GM12878 (cell line): ENCODE results near the gene ZNF532. TPM values are rescaled to one million over a fixed set of nuclear protein-coding genes. Genes with fewer than 3 reads are reported as not detected.

ENCODE experiments used
- ATF7 ChIP-seq: fragments of 450-650 bp; IDR thresholded peaks from 2 replicates; pipeline ENCODE4 v1.6.1; 2016; ENCODE audit warnings: low read depth, mild to moderate bottlenecking
- CHD2 ChIP-seq: IDR thresholded peaks from 2 replicates; pipeline ENCODE4 v1.6.1; 2011; ENCODE audit warnings: low read depth, low read length, improper control_type of control experiment, borderline replicate concordance
- CTCF ChIP-seq, 3 experiments: IDR thresholded peaks in 2 of 3; conservative IDR thresholded peaks in 1 of 3; 2 replicates each; pipeline ENCODE4 v1.5.1; 2011; ENCODE audit warnings: low read depth in 3 of 3, low read length in 3 of 3, mild to moderate bottlenecking in 3 of 3, control low read depth in 2 of 3, moderate library complexity in 2 of 3, inconsistent platforms in 1 of 3, mixed read lengths in 1 of 3; ENCODE audit not compliant: control insufficient read depth in 2 of 3, insufficient read depth in 1 of 3; ENCODE audit errors: extremely low read depth in 1 of 3
- EED ChIP-seq: sonication (generic); IDR thresholded peaks from 2 replicates; pipeline ENCODE4 v1.6.1; 2016; ENCODE audit warnings: antibody characterized with exemption, low read depth
- EGR1 ChIP-seq, 2 experiments: IDR thresholded peaks; 1 replicate in 1 of 2; 2 replicates in 1 of 2; pipeline ENCODE4 v1.6.1; 2011 to 2012; ENCODE audit warnings: low read depth in 2 of 2, low read length in 2 of 2, borderline replicate concordance in 1 of 2, mild to moderate bottlenecking in 1 of 2, moderate library complexity in 1 of 2
- EZH2 ChIP-seq: IDR thresholded peaks from 2 replicates; pipeline ENCODE4 v1.6.1; 2012; ENCODE audit warnings: low read depth, mild to moderate bottlenecking, control low read depth, inconsistent platforms, low read length, borderline replicate concordance; ENCODE audit not compliant: control insufficient read depth
- IKZF1 ChIP-seq: fragments of 450-650 bp; conservative IDR thresholded peaks from 2 replicates; pipeline ENCODE4 v1.6.1; 2017; ENCODE audit warnings: antibody characterized with exemption, mild to moderate bottlenecking
- JUND ChIP-seq: IDR thresholded peaks from 2 replicates; pipeline ENCODE4 v1.6.1; 2012; ENCODE audit warnings: low read depth, mild to moderate bottlenecking, low read length, improper control_type of control experiment, moderate library complexity
- KLF5 ChIP-seq: fragments of 450-650 bp; IDR thresholded peaks from 2 replicates; pipeline ENCODE4 v1.6.1; 2014; ENCODE audit warnings: mild to moderate bottlenecking; ENCODE audit not compliant: partially characterized antibody
- MAX ChIP-seq: IDR thresholded peaks from 2 replicates; pipeline ENCODE4 v1.6.1; 2012; ENCODE audit warnings: low read depth, low read length, improper control_type of control experiment
- MEF2B ChIP-seq: fragments of 450-650 bp; IDR thresholded peaks from 2 replicates; pipeline ENCODE4 v1.6.1; 2018; ENCODE audit warnings: mild to moderate bottlenecking, moderate library complexity; ENCODE audit not compliant: partially characterized antibody, poor library complexity, severe bottlenecking
- NBN ChIP-seq: fragments of 450-650 bp; IDR thresholded peaks from 2 replicates; pipeline ENCODE4 v1.6.1; 2016
- NFIC ChIP-seq: IDR thresholded peaks from 2 replicates; pipeline ENCODE4 v1.6.1; 2012; ENCODE audit warnings: low read depth, mild to moderate bottlenecking, inconsistent platforms, low read length, moderate library complexity
- NR2F1 ChIP-seq: fragments of 450-650 bp; conservative IDR thresholded peaks from 2 replicates; pipeline ENCODE4 v1.6.1; 2017; ENCODE audit warnings: mild to moderate bottlenecking
- PAX8 ChIP-seq: fragments of 450-650 bp; IDR thresholded peaks from 2 replicates; pipeline ENCODE4 v1.6.1; 2017; ENCODE audit warnings: mild to moderate bottlenecking, moderate library complexity
- POU2F2 ChIP-seq: IDR thresholded peaks from 3 replicates; pipeline ENCODE4 v1.6.1; 2011; ENCODE audit warnings: low read depth, mild to moderate bottlenecking, low read length, borderline replicate concordance
- SMAD5 ChIP-seq: IDR thresholded peaks from 2 replicates; pipeline ENCODE4 v1.6.1; 2016; ENCODE audit warnings: antibody characterized with exemption, low read depth
- SMARCA5 ChIP-seq: fragments of 450-650 bp; IDR thresholded peaks from 2 replicates; pipeline ENCODE4 v1.6.1; 2017; ENCODE audit warnings: mild to moderate bottlenecking
- TCF3 ChIP-seq: IDR thresholded peaks from 2 replicates; pipeline ENCODE4 v1.6.1; 2012; ENCODE audit warnings: low read depth, mild to moderate bottlenecking, low read length, borderline replicate concordance; ENCODE audit not compliant: insufficient read depth
- ZNF384 ChIP-seq: IDR thresholded peaks from 2 replicates; pipeline ENCODE4 v1.6.1; 2012; ENCODE audit warnings: low read depth, mild to moderate bottlenecking, low read length, improper control_type of control experiment, borderline replicate concordance
- ZNF592 ChIP-seq: fragments of 450-650 bp; IDR thresholded peaks from 2 replicates; pipeline ENCODE4 v1.6.1; 2017; ENCODE audit warnings: mild to moderate bottlenecking, moderate library complexity
- polyA plus RNA-seq, 11 experiments: library from polyadenylated mRNA; depleted of rRNA in 4 of 11; unstranded in 6 of 11; stranded (reverse) in 5 of 11; fragments of >200 nt; fragmentation: Nextera tagmentation in 4 of 11; fragmentation: Illumina TruSeq in 1 of 11; extraction: Ambion mirVana in 4 of 11; extraction: Trizol in 1 of 11; gene quantifications; 1 replicate in 1 of 11; 2 replicates in 10 of 11; pipeline versions ENCODE4 v1.2.1 to v1.2.3, GENCODE V29; 2011 to 2016; ENCODE audit warnings: inconsistent platforms in 2 of 11, missing spikeins in 2 of 11, low read depth in 1 of 11
- total RNA-seq, 4 experiments: library from RNA; depleted of rRNA in 3 of 4; stranded (reverse); fragments of >200 nt in 3 of 4; fragmentation: Illumina TruSeq in 1 of 4; extraction: Trizol in 1 of 4; gene quantifications; 2 replicates each; pipeline versions ENCODE4 v1.2.1 to v1.2.3, GENCODE V29; 2013 to 2021
- TF ChIP-seq, protein P1 (sequence below): IDR thresholded peaks from 2 replicates; pipeline ENCODE4 v1.6.1; 2012; ENCODE audit warnings: mild to moderate bottlenecking, low read depth, low read length

ZNF532 gene
- total and polyA plus RNA-seq, 10 of the 15 experiments (the other 5 are each of a cell fraction or from before 2014, with no cell fraction given): 0.44 to 3.4 (median 1.4) TPM

DNA sequence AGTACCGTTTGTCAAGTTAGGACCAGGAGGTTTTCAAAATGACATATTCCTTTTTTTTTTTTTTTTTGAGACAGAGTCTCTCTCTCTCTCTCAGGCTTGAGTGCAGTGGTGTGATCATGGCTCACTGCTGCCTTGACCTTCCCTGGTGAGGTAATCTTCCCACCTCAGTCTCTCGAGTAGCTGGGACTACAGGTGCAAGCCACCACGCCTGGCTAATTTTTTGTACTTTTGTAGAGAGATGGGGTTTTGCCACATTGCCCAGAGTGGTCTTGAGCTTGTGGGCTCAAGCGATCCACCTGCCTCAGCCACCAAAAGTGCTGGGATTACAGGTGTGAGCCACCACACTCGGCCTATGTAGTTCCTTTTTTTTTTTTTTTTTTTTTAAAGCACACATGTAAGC lies 147.1 kb downstream of the ZNF532 start (continued):
- TF ChIP-seq POU2F2 (no peak), EED (peak; percentile 35), SMARCA5 (no peak), CHD2 (no peak), NR2F1 (0 out of 2 replicates have a peak, but pooled peaks have one; percentile 16), SMAD5 (no peak), NFIC (no peak), TCF3 (no peak), PAX8 (no peak), EGR1 (IDR thresholded peaks at IDR 0.05; ENCODE audit: borderline replicate concordance in 1 of 2, low read depth in 2 of 2, low read length in 2 of 2) (no peak), MEF2B (no peak), MAX (no peak), ZNF592 (no peak), ATF7 (peak; percentile 48; the same call in 1 of the 2 replicates), CTCF (IDR thresholded peaks at IDR 0.05 in 2 of 3, conservative IDR thresholded peaks at IDR 0.05 in 1 of 3; ENCODE audit: control insufficient read depth in 2 of 3, extremely low read depth in 1 of 3, insufficient read depth in 1 of 3, low read depth in 3 of 3, low read length in 3 of 3) (no peak), IKZF1 (peak; percentile 16; the same call in 1 of the 2 replicates), KLF5 (no peak), NBN (0 out of 2 replicates have a peak, but pooled peaks have one; percentile 35), ZNF384 (peak; percentile 59; the same call in 1 of the 2 replicates), EZH2 (no peak), JUND (no peak)
- TF ChIP-seq, protein P1, sequence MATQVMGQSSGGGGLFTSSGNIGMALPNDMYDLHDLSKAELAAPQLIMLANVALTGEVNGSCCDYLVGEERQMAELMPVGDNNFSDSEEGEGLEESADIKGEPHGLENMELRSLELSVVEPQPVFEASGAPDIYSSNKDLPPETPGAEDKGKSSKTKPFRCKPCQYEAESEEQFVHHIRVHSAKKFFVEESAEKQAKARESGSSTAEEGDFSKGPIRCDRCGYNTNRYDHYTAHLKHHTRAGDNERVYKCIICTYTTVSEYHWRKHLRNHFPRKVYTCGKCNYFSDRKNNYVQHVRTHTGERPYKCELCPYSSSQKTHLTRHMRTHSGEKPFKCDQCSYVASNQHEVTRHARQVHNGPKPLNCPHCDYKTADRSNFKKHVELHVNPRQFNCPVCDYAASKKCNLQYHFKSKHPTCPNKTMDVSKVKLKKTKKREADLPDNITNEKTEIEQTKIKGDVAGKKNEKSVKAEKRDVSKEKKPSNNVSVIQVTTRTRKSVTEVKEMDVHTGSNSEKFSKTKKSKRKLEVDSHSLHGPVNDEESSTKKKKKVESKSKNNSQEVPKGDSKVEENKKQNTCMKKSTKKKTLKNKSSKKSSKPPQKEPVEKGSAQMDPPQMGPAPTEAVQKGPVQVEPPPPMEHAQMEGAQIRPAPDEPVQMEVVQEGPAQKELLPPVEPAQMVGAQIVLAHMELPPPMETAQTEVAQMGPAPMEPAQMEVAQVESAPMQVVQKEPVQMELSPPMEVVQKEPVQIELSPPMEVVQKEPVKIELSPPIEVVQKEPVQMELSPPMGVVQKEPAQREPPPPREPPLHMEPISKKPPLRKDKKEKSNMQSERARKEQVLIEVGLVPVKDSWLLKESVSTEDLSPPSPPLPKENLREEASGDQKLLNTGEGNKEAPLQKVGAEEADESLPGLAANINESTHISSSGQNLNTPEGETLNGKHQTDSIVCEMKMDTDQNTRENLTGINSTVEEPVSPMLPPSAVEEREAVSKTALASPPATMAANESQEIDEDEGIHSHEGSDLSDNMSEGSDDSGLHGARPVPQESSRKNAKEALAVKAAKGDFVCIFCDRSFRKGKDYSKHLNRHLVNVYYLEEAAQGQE: no peak
